ENCODE results near the gene IFNGR2.

DNA sequence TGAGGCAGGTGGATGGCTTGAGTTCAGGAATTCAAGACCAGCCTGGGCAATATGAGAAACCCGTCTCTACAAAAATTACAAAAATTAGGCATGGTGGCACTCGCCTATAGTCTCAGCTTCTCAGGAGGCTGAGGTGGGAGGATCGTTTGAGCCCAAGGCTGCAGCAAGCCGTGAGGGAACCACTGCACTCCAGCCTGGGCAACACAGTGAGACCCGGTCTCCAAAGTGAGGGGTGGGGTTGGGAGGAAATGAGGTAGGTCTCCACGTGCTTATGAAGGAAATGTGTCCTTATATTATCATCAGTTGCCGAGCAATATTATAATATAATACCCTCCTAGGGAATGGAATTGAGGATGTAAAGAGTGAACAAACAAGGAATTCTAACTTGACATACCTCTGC, 73.9 kb downstream of the IFNGR2 start:
- TF ChIP-seq, protein P1, sequence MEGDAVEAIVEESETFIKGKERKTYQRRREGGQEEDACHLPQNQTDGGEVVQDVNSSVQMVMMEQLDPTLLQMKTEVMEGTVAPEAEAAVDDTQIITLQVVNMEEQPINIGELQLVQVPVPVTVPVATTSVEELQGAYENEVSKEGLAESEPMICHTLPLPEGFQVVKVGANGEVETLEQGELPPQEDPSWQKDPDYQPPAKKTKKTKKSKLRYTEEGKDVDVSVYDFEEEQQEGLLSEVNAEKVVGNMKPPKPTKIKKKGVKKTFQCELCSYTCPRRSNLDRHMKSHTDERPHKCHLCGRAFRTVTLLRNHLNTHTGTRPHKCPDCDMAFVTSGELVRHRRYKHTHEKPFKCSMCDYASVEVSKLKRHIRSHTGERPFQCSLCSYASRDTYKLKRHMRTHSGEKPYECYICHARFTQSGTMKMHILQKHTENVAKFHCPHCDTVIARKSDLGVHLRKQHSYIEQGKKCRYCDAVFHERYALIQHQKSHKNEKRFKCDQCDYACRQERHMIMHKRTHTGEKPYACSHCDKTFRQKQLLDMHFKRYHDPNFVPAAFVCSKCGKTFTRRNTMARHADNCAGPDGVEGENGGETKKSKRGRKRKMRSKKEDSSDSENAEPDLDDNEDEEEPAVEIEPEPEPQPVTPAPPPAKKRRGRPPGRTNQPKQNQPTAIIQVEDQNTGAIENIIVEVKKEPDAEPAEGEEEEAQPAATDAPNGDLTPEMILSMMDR (IDR thresholded peaks at IDR 0.05): no peak
- TF ChIP-seq POLR2A (IDR thresholded peaks at IDR 0.05) (no peak), EP300 (IDR thresholded peaks at IDR 0.05) (no peak), POLR2AphosphoS5 (IDR thresholded peaks at IDR 0.05) (no peak)
